Measurements from ENCODE around the gene RAB6C.
"Not testable (repeated sequence)": the region's sequence is repeated elsewhere in the genome, so short reads cannot be mapped to it uniquely, and the experiment has no call there.

Gene RAB6C

GRCh38 chr2:130020069-130020468, 40.6 kb downstream of the RAB6C start:
- not testable (repeated sequence) for H3K4me1 ChIP-seq (ENCODE audit: insufficient read depth, low read length); H2AFZ ChIP-seq (ENCODE audit: low read depth, low read length); H3K9me3 ChIP-seq (ENCODE audit: low read length); H3K27me3 ChIP-seq (ENCODE audit: insufficient read depth, low read length); H3K4me3 ChIP-seq (ENCODE audit: low read length); H3K36me3 ChIP-seq (ENCODE audit: insufficient read depth, low read length)

GRCh38 chr2:130025931-130026330, 46.5 kb downstream of the RAB6C start:
- H3K9me3 ChIP-seq (ENCODE audit: low read length); H3K36me3 ChIP-seq (ENCODE audit: insufficient read depth, low read length); H2AFZ ChIP-seq (ENCODE audit: low read depth, low read length); H3K4me3 ChIP-seq (ENCODE audit: low read length); H3K4me1 ChIP-seq (ENCODE audit: insufficient read depth, low read length); H3K27me3 ChIP-seq (ENCODE audit: insufficient read depth, low read length): not testable (repeated sequence)
